RPMI7951 (cell line): ENCODE data around the gene SRRT. TPM values are rescaled to one million over a fixed set of nuclear protein-coding genes. Genes with fewer than 3 reads are reported as not detected.
"Not testable (repeated sequence)": the region's sequence is repeated elsewhere in the genome, so short reads cannot be mapped to it uniquely, and the experiment has no call there.

Source experiments
- DNase-seq: peaks from one replicate; pipeline ENCODE4 v3.0.0-alpha.2; 2012; ENCODE audit warnings: low read depth
- total RNA-seq: library from RNA; depleted of rRNA; stranded (reverse); fragments of >200 nt; shearing (Covaris generic); gene quantifications from 2 replicates; pipeline ENCODE4 v1.2.3, GENCODE V29; 2014

Gene SRRT
- total RNA-seq, 1 experiment from 2014 or later = 49.6 TPM

DNA sequence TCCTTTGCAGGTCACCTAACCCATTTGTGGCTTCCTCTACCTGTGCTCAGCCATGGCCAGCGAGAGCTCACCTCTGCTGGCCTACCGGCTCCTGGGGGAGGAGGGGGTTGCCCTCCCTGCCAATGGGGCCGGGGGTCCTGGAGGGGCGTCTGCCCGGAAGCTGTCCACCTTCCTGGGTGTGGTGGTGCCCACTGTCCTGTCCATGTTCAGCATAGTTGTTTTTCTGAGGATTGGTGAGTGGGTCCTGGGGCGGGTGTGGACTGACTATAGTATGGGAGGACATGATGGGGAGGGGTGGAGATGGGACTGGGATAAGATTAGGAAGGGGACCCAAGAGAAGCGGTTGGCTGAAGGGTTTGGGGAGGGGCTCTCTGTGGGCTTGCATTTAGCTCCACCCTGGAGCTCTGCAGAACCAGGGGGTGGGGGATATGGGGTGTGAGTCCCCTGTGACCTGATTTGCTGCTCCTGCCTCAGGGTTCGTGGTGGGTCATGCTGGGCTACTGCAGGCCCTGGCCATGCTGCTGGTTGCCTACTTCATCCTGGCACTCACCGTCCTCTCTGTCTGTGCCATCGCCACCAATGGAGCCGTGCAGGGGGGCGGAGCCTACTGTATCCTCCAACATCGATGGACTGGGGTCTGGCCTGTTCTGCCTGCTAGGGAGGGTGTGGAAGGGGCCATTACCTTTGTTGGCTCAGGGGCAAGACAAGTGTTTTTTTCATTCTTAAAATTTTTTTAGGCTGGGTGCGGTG lies 20.6 kb upstream of the SRRT start:
- DNase-seq = no peak

- DNase-seq = not testable (repeated sequence)
These were observed 20.0 kb upstream of the SRRT start for GRCh38 chr7:100854899-100855298.

GRCh38 chr7:100855515-100855914 lies 19.4 kb upstream of the SRRT start:
- no peak for DNase-seq

DNA sequence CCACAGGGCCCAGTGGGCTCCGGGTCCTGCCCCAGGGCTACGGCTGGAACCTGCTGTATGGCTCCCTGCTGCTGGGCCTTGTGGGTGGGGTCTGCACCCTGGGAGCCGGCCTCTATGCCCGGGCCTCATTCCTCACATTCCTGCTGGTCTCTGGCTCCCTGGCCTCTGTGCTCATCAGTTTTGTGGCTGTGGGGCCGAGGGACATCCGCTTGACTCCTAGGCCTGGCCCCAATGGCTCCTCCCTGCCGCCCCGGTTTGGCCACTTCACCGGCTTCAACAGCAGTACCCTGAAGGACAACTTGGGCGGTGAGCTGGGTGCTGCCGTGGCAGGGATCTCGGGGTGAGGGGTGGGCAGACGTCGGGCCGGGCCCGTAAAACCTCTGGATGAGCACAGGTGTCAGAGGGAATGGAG lies 18.0 kb upstream of the SRRT start:
- DNase-seq = no peak

DNA sequence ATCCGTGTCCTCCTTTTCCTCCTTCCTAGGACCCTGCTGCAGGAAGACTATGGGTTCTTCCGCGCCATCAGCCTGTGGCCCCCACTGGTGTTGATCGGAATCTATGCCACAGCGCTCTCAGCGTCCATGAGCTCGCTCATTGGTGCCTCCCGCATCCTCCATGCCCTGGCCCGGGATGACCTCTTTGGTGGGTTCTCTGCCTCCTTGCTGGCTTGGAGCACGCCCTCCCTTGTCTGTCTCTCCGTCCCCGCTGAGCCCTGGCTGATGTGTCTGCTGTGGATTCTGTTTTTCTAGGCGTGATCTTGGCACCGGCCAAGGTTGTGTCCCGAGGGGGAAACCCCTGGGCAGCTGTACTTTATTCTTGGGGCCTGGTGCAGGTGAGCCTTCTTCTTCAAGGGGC lies 15.0 kb upstream of the SRRT start:
- no peak for DNase-seq

GRCh38 chr7:100860702-100861615 lies 13.9 kb upstream of the SRRT start:
- DNase-seq = no peak

GRCh38 chr7:100861616-100861985 lies 13.3 kb upstream of the SRRT start:
- no peak for DNase-seq

- peak; percentile 99 for DNase-seq
These were observed 11.4 kb upstream of the SRRT start for GRCh38 chr7:100863406-100863950.

DNA sequence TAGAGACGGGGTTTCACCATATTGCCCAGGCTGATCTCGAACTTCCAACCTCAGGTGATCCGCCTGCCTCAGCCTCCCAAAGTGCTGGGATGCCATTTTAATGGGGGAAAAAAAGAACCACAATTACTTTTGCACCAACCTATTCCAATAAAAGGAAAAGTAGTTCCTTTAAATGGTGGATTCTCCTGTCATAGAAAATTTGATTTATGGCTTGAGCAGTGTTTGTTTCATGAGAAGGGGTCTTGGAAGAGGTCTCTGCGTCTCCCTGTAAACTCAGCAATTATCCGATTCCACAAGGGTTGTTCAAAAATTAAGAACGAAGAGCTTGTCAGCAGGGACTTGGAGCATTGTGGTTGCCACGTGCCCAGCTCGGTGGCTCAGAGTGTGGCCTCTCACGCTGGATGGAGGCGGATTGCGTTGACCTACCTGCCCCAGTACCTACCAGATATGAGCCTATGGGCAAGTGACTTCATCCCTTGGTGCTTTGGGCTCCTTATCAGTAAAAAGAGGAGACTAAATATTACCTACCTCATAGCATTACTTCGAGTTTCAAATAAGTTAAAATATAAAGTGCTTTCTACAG lies 10.5 kb upstream of the SRRT start:
- DNase-seq = no peak

GRCh38 chr7:100865372-100865911 lies 9.5 kb upstream of the SRRT start:
- DNase-seq = no peak

- no peak for DNase-seq
These were observed 8.8 kb upstream of the SRRT start for GRCh38 chr7:100865938-100866728.

GRCh38 chr7:100866729-100867039 lies 8.2 kb upstream of the SRRT start:
- DNase-seq = no peak

GRCh38 chr7:100867040-100867775 lies 7.7 kb upstream of the SRRT start, which contains the start of gene TRIP6:
TRIP6 (plus strand) TSS chr7:100867387; CDS start chr7:100867498, 111 bp downstream.
- peak; percentile 92 for DNase-seq

DNA sequence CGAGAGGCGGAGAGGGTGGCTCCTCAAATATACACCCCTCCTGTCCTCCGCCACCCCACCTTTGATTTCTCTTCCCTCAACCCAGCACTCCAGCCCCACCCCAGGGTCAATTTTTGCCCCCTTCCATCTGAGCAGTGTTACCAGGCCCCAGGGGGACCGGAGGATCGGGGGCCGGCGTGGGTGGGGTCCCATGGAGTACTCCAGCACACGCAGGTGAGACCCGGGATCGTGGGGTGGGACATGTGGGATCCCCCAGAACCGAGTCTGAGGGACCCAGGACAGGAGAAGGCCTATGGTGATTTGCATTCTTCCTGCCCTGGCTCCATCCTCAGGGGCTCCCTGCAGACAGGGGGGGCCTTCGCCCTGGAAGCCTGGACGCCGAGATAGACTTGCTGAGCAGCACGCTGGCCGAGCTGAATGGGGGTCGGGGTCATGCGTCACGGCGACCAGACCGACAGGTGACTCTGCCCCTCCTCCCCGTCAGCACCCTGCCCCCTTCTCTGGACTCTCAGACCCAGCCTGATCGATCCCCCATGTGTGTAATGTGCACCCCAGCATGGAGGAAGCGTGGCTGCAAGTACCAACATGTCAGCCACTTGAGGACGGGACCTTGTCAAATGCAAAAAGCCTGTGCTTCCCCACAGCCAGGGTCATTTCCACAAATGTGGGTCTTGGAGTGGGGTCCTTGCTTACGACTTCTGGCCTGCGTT lies 7.0 kb upstream of the SRRT start:
- no peak for DNase-seq

- DNase-seq = no peak
These were observed 1.2 kb upstream of the SRRT start for GRCh38 chr7:100873599-100874299.

DNA sequence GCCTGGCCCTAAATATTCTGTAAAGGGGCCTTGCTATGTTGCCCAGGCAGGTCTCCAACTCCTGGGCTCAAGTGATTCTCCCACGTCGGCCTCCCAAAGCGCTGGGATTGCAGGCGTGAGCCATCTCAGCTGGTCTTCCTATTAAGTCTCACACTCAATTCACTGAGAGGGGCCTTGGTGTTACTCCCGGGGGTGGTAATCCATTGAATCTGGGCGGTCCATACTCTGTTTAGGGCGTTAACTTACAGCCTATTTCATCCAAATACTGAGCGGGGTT lies 665 bp upstream of the SRRT start:
- no peak for DNase-seq

DNA sequence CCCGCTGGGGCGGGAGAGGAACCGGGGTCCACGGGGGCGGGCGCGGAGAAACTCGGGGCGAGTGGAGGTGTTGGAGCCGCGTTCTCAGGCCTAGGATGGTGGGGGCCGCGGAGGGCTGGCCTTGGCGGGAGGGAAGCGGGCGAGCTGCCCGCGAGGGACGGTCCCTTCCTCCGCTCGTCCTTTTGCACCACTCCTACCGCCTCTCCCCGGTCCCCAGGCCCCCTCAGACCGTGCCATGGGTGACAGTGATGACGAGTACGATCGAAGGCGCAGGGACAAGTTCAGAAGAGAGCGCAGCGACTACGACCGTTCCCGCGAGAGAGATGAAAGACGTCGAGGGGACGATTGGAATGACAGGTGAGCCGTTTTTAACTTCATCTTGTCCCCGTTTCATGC lies 451 bp downstream of the SRRT start:
- DNase-seq = peak; percentile 32

- no peak for DNase-seq
These were observed 3.1 kb downstream of the SRRT start for GRCh38 chr7:100878013-100878412.

GRCh38 chr7:100878685-100879084 lies 3.8 kb downstream of the SRRT start:
- no peak for DNase-seq
